ENCODE data around the gene CCL14. TPM values are rescaled to one million over a fixed set of nuclear protein-coding genes. Genes with fewer than 3 reads are reported as not detected.

Gene CCL14
- total and polyA plus RNA-seq, 2 of the 13 experiments (the other 11 are each of a cell fraction or from before 2014, with no cell fraction given): 1.1 to 1.7 TPM

DNA sequence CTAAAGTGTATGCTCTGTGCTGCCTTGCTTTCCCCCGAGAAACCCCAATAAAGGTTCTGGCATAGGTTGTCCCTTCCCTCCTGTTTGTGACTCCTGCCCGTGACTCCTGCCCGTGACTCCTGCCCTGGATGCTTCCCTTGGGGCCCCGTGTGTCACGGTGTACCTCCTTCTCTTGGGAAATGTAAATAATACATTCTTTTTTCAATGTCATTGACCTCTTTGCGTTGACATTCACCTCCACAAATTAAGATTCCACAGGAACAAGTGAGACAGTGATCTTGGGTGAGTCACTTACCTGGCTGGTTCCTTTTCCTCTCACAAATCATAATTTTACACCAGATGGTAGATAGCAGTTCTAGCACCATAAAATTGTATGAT is 14.2 kb upstream of the CCL14 start (continued):
- TF ChIP-seq ZNF737 (CRISPR knock-in tag; IDR thresholded peaks at IDR 0.05; ENCODE audit: borderline replicate concordance): no peak
- TF ChIP-seq, protein P1, sequence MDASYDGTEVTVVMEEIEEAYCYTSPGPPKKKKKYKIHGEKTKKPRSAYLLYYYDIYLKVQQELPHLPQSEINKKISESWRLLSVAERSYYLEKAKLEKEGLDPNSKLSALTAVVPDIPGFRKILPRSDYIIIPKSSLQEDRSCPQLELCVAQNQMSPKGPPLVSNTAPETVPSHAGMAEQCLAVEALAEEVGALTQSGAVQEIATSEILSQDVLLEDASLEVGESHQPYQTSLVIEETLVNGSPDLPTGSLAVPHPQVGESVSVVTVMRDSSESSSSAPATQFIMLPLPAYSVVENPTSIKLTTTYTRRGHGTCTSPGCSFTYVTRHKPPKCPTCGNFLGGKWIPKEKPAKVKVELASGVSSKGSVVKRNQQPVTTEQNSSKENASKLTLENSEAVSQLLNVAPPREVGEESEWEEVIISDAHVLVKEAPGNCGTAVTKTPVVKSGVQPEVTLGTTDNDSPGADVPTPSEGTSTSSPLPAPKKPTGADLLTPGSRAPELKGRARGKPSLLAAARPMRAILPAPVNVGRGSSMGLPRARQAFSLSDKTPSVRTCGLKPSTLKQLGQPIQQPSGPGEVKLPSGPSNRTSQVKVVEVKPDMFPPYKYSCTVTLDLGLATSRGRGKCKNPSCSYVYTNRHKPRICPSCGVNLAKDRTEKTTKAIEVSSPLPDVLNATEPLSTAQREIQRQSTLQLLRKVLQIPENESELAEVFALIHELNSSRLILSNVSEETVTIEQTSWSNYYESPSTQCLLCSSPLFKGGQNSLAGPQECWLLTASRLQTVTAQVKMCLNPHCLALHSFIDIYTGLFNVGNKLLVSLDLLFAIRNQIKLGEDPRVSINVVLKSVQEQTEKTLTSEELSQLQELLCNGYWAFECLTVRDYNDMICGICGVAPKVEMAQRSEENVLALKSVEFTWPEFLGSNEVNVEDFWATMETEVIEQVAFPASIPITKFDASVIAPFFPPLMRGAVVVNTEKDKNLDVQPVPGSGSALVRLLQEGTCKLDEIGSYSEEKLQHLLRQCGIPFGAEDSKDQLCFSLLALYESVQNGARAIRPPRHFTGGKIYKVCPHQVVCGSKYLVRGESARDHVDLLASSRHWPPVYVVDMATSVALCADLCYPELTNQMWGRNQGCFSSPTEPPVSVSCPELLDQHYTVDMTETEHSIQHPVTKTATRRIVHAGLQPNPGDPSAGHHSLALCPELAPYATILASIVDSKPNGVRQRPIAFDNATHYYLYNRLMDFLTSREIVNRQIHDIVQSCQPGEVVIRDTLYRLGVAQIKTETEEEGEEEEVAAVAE (CRISPR knock-in tag; IDR thresholded peaks at IDR 0.05; ENCODE audit: borderline replicate concordance): no peak
- TF ChIP-seq ZNF674 (CRISPR knock-in tag; IDR thresholded peaks at IDR 0.05; ENCODE audit: low read depth): no peak
- no peak for TF ChIP-seq ZNF547 (CRISPR knock-in tag; IDR thresholded peaks at IDR 0.05)
- no peak for TF ChIP-seq ZFP1 (CRISPR knock-in tag; IDR thresholded peaks at IDR 0.05)
- TF ChIP-seq TAF15 (IDR thresholded peaks at IDR 0.05; ENCODE audit: low read depth, low read length, poor library complexity, severe bottlenecking): no peak
- no peak for TF ChIP-seq ZNF441 (CRISPR knock-in tag; IDR thresholded peaks at IDR 0.05; ENCODE audit: borderline replicate concordance)
- TF ChIP-seq DMAP1 (CRISPR knock-in tag; IDR thresholded peaks at IDR 0.05): no peak
- TF ChIP-seq TFE3 (CRISPR knock-in tag; IDR thresholded peaks at IDR 0.05): peak; percentile 46; the same call in 1 of the 2 replicates
- no peak for TF ChIP-seq NR0B2 (CRISPR knock-in tag; IDR thresholded peaks at IDR 0.05)
- TF ChIP-seq HOXD1 (CRISPR knock-in tag; IDR thresholded peaks at IDR 0.05): no peak
- no peak for TF ChIP-seq SIN3B (IDR thresholded peaks at IDR 0.05; ENCODE audit: low read length)
- no peak for TF ChIP-seq ZNF7 (CRISPR knock-in tag; IDR thresholded peaks at IDR 0.05)
- no peak for TF ChIP-seq KDM2A (CRISPR knock-in tag; IDR thresholded peaks at IDR 0.05; ENCODE audit: borderline replicate concordance, low read depth)
- TF ChIP-seq HMG20B (CRISPR knock-in tag; conservative IDR thresholded peaks at IDR 0.05): no peak
- no peak for TF ChIP-seq KIAA2018 (CRISPR knock-in tag; IDR thresholded peaks at IDR 0.05; ENCODE audit: borderline replicate concordance)
- no peak for TF ChIP-seq MAFF (IDR thresholded peaks at IDR 0.05; ENCODE audit: low read depth, low read length)
- no peak for TF ChIP-seq CHCHD3 (CRISPR knock-in tag; IDR thresholded peaks at IDR 0.05)
